ENCODE measurements around the gene USP36.

The USP36 gene

DNA sequence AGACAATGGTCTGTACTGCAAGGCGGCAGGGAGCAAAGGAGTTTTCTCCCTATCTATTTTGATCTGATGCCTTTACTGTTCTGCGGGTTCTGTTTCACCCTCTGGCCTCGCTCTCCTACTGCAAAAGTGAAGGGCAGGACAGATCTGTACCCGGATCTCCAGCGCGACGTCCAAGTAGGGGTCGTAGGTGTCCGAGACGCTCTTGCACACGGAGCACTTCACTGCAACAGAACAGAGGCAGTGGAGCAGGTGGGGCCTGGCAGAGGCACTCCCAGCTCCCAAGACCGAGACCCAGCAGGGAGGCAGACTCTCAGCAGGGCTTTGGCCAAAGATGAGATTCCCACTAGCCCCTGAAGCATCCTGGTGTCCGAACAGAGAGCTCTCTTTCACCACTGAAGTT lies 19.8 kb downstream of the USP36 start:
- H3K4me3 ChIP-seq (ENCODE audit: low read depth, low read length), result no peak overlapping the region
- TF ChIP-seq, protein P1, sequence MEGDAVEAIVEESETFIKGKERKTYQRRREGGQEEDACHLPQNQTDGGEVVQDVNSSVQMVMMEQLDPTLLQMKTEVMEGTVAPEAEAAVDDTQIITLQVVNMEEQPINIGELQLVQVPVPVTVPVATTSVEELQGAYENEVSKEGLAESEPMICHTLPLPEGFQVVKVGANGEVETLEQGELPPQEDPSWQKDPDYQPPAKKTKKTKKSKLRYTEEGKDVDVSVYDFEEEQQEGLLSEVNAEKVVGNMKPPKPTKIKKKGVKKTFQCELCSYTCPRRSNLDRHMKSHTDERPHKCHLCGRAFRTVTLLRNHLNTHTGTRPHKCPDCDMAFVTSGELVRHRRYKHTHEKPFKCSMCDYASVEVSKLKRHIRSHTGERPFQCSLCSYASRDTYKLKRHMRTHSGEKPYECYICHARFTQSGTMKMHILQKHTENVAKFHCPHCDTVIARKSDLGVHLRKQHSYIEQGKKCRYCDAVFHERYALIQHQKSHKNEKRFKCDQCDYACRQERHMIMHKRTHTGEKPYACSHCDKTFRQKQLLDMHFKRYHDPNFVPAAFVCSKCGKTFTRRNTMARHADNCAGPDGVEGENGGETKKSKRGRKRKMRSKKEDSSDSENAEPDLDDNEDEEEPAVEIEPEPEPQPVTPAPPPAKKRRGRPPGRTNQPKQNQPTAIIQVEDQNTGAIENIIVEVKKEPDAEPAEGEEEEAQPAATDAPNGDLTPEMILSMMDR (IDR thresholded peaks at IDR 0.05; ENCODE audit: borderline replicate concordance, insufficient read depth, low read depth, low read length), result no peak

DNA sequence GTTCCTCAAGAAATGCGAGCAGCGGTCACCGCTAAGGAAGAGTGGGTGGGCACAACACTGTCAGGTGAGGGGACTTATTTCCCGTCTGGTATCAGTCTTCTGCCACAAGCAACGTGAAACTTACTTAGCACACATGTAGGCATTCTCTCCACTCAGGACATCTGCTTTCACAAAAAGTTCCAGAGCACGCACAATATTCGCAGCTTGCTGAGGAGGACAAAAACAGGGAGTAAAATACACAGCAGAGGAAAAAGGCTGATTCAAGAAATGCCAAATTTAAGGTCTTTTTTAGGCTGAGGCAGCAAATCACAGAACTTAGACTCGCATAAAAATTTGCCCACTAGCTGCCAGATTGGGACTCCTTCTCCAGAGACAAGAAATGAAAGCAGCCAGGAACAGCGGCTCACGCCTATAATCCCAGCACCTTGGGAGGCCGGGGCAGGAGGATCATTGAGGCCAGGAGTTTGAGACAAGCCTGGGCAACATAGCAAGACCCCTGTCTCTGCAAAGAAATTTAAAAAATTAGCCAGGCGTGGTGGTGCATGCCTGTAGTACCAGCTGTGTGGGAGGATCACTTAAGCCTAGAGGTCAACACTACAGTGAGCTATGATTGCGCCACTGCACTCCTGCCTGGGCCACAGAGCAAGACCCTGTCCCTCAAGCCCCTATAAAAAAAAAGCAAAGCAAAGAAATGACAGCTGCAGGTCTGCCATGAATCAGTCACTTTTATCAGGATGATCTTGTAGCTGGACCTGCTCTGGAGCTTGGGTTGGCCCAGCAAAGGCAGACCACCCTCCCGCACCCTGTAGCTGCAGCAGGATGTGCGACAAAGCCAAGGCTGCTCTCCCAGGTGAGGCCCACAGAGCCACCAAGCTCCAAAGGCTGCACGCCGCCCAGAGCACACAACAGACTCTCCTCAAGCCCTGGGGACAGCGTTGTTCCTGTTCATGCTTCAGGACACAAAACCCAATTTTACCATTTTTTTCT lies 20.5 kb downstream of the USP36 start:
- no peak overlapping the region for H3K4me3 ChIP-seq (ENCODE audit: low read depth, low read length)
- TF ChIP-seq, protein P1 (IDR thresholded peaks at IDR 0.05; ENCODE audit: borderline replicate concordance, insufficient read depth, low read depth, low read length), result no peak

- no peak overlapping the region for H3K4me3 ChIP-seq (ENCODE audit: low read depth, low read length)
- TF ChIP-seq, protein P1 (IDR thresholded peaks at IDR 0.05; ENCODE audit: borderline replicate concordance, insufficient read depth, low read depth, low read length), result no peak
These were observed 21.2 kb downstream of the USP36 start for GRCh38 chr17:78819402-78819801.

- TF ChIP-seq, protein P1 (IDR thresholded peaks at IDR 0.05; ENCODE audit: borderline replicate concordance, insufficient read depth, low read depth, low read length), result no peak
- no peak overlapping the region for H3K4me3 ChIP-seq (ENCODE audit: low read depth, low read length)
These were observed 21.7 kb downstream of the USP36 start for GRCh38 chr17:78818932-78819331.

DNA sequence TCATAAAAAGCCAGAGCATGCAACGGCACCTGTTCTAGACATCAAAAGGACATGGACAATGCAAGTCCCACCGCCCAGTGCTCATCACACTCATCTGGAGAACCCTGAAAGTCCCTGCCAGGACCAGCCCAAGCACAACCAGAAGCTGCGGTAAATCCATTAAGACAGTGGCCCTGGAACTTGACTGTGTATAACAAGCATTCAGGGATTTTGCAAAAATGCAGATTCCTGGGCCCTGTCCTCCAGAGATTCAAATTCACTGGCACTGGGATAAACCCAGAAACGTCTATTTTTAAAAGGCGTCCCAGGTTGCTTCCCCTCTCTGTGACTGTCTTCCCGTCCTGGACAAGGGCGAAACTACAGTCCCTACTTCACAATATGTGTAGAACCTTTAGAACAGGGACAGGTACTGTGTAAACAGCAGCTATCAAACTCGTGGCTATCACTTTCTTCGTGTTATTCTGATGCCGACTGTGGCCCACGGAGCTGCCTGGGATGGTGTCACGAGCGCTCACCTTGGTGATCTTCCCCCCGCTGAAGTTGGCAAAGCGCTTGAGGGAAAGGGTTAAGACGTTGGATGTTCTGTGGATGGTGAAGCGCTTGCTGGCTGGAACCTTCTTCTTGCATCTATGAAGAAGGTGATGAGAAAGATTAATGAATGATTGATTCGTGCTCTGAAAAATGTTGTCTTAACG lies 22.3 kb downstream of the USP36 start:
- no peak overlapping the region for H3K4me3 ChIP-seq (ENCODE audit: low read depth, low read length)
- TF ChIP-seq, protein P1 (IDR thresholded peaks at IDR 0.05; ENCODE audit: borderline replicate concordance, insufficient read depth, low read depth, low read length), result no peak

DNA sequence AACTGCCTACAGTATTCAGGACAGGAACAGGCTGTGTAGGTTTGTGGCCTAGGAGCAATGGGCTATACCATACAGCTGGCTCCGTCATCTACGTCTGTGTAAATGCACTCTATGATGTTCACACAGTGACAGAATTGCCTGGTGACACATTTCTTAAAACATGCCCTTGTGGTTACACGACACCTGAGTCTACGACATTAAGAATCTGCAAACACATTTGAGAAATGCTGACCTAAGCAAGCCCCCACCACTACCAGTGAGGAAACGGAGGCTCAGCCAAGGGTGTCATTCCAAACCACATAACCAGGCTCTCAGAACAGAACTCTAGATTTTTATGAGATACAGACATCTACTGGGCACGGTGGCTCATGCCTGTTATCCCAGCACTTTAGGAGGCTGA lies 23.5 kb downstream of the USP36 start:
- no peak overlapping the region for H3K4me3 ChIP-seq (ENCODE audit: low read depth, low read length)
- TF ChIP-seq, protein P1 (IDR thresholded peaks at IDR 0.05; ENCODE audit: borderline replicate concordance, insufficient read depth, low read depth, low read length), result no peak
